KG1 (cell line): ENCODE results near the gene DENND2A.
"Not testable (repeated sequence)": the region's sequence is repeated elsewhere in the genome, so short reads cannot be mapped to it uniquely, and the experiment has no call there.

Source experiments
- DNase-seq: peaks from one replicate; lab custom pipeline; 2025; lab: John Stamatoyannopoulos, UW

DENND2A gene

DNA sequence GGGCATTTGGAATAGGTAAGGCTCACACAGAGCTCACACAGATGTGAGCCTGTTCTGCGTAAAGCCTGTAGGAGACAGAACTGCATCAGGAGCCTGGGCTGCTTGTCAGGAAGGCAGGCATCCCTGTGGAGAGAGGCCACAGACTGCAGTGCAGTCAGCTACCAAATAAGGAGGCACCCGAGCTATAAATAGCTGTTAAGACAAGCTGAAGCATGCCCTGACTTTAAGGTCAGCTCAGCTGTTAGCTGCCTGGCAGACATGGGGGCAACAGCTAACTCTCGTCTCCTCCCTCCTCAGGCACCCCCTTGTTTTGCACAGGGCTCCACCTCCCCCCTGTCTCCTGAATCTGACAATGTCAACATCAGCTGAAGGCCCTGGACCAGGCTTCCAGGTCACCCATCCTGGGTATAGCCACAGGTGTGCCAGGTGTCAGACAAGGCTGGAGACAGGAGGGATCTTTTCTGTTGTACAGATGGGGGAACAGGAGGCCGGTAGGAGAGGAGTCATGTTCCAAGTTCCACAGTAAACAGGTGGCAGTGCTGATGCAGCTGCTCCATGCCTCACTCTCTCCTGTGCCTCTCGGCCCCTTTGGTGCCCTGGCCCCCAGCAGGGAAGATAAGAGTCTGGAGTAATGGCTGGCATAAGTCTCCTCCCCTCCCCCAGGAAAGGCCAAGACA, 133.7 kb downstream of the DENND2A start:
- DNase-seq = no peak

DNA sequence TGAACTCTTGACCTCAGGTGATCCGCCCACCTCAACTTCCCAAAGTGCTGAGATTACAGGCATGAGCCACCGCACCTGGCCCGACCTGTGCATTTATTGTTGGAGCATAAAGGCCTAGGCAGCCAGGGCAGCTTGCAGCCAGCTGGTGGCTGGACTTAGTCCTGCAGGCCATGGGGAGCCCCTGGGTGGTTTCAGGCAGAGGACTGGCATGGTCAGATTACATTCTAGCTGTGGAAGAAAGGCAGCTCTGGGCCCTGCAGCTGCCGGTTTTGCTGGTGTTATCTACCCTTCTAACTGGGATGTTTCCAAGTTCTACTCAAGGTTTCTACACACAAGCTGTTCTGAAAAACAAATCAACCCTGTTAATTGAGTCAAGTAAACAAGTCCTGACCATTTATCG, 138.6 kb downstream of the DENND2A start:
- no peak for DNase-seq

DNA sequence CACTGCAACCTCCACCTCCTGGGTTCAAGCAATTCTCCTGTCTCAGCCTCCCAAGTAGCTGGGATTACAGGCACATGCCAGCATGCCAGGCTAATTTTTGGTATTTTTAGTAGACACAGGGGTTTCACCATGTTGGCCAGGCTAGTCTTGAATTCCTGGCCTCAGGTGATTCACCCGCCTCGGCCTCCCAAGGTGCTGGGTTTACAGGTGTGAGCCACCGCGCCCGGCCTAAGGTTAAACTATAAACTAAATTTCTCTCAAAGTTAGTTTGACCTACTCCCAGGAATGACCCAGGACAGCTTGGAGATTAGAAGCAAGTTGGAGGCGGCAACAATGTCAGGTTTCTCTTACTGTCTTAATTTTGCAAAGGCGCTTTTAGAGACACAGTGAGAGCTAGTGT, 142.8 kb downstream of the DENND2A start:
- not testable (repeated sequence) for DNase-seq

DNA sequence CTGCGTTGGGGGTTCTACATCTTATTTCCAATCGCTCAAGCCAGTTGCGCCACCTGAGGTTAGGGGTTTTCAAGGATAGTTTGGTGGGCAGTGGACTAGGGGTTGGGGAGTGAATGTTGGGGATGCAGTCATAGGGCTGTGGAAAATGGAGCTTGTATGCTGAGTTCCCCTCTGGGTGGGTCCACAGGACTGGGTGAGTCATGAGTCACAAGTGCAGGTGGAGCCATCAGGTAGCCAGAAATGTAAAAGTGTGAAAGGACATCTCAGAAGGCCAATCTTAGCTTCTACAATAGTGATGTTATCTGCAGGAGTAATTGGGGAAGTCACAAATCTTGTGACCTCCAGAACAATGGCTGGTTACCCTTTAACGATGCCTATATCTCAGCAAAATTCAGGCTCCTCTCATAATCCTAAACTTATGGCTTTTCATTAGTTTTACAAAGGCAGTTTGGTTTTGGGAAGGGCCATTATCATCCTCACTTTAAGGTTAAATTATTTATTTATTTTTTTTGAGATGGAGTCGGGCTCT, 143.3 kb downstream of the DENND2A start:
- DNase-seq = no peak

DNA sequence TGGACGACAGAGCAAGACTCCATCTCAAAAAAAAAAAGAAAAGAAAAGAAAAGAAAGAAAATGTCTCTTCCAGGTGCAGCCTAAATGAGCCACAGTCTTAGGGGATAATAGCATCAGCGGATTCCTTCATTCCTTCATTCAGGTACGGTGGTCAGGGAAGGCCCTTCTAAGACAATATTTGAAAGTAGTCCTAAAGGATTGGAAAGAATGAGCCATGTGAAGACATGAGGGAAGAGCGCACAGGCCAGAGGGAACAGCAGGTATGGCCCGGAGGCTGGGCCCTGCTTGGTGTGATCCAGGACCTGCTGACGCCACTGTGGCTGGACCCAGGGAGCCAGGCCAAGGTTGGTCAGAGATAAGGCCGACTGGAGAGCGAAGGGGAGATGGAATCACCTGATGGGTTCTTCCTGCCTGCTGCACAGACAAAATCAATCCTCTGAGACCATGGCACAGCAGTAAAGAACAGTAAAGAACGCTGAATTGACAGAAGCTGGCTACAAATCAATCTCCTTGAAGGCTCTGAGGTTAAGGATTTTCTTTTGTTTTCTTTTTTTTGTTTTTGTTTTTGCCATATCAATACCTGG, 145.0 kb downstream of the DENND2A start:
- DNase-seq = no peak

DNA sequence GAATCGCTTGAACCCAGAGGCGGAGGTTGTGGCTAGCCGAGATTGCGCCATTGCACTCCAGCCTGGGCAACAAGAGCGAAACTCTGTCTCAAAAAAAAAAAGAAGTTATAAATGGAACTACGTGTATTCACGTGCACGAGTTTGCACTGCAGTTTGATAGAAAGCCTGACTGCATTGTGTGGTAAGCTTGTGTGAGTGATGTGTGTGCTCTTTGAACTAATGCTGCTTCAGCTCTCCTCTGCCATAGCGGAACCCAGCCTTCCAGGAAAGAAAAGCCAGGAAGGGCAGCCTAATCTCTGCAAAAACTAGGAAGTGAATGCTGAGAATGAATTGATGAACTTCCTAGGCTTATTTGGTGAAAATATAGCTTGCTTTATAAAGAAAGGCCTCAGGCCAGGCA, 145.7 kb downstream of the DENND2A start:
- no peak for DNase-seq

DNA sequence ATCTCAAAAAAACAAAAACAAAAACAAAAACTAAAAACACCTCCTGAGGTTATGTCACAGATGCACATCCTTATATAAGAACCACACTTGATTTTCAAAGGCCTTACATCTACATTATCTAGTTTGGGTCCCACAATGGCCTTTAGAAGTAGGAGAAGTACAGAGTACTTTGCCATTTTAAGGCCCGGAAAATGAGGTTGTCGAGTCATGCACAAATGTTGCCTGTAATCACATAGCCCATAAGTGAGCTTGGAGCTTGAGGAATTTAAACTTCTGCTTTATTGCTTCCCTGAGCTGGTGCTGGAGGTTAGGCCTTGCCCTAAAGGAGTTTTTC, 151.6 kb downstream of the DENND2A start:
- no peak for DNase-seq

DNA sequence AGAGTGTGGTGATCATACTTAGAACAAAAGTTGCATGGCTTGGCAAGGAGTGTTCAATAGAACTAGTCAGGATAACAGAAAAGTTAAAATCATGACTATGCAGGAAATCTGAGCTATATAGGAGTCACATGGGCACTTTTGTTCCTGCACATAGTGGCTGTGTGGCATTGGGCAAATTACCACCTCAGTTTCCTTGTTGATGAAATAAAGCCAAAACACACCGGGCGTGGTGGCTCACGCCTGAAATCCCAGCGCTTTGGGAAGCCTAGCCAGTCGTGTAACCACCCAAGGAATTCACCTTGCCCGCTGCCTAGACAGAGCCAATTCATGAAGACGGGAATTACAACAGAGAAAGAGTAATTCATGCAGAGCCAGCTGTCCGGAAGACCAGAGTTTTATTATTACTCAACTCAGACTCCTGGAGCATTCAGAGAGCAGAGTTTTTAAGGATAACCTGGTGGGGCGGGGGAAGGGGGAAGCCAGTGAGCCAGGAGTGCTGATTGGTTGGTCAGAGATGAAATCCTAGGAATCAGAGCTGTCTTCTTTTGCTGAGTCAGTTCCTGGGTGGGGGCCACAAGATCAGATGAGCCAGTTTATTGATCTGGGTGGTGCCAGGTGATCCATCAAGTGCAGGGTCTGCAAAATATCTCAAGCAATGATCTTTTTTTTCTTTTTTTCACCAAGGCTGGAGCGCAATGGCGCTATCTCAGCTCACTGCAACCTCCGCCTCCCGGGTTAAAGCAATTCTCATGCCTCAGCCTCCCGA, 154.9 kb downstream of the DENND2A start:
- no peak for DNase-seq

DNA sequence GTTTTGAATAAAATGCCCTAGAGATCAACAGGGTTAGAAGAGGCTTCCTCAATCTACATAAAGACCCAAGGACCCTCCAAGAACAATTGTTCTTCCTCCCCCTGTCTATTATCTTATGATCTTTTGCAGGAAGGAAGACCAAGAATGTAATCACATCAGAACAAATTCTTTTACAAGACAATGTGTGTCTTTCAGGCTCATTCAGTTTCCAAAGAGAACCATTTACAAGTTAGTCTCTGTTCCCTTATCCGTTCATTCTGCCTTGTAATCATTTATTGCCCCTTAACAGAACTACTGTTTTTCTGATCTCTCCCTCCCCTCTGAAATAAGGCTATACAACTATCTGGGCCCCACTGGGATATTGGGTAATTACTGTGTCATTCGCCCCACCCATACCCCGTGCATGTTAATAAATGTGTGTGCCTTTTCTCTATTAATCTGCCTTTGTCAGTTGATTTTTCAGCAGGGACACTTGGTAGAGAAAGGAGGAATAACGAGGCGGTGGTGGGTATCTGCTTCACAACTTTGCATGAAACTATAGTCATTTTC, 155.6 kb downstream of the DENND2A start:
- no peak for DNase-seq

DNA sequence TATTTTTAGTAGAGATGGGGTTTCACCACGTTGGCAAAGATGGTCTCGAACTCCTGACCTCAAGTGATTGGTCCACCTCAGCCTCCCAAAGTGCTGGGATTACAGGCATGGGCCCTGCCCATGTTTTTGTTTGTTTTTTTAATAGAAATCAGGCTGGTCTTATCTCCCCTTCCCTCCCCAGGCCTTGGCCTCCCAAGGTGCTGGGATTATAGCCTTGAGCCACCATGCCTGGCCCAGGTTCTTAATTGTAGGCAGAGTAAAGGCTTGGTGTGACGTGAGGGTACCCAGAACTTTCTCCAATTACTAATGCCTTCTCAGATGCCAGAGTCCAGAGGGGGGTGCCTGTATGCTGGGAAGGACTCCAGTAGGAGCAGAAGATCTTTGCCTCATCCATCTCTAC, 156.1 kb downstream of the DENND2A start:
- DNase-seq = no peak

DNA sequence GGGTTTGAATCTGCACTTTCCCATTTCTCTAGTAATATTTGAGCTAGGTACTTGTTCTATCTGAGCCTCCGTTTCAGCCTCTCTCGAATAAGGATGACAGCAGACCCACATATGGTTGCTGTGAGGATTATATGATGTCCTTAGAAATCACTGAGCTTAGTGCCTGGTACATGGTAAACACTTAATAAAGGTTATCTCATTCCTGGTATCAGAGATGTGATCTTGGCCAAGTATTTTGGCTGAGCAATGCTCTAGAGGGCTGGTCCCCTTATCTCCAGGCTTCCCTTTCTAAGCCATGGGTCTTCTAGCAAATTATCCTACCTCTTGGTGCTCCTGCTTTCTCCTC, 160.9 kb downstream of the DENND2A start:
- no peak for DNase-seq

DNA sequence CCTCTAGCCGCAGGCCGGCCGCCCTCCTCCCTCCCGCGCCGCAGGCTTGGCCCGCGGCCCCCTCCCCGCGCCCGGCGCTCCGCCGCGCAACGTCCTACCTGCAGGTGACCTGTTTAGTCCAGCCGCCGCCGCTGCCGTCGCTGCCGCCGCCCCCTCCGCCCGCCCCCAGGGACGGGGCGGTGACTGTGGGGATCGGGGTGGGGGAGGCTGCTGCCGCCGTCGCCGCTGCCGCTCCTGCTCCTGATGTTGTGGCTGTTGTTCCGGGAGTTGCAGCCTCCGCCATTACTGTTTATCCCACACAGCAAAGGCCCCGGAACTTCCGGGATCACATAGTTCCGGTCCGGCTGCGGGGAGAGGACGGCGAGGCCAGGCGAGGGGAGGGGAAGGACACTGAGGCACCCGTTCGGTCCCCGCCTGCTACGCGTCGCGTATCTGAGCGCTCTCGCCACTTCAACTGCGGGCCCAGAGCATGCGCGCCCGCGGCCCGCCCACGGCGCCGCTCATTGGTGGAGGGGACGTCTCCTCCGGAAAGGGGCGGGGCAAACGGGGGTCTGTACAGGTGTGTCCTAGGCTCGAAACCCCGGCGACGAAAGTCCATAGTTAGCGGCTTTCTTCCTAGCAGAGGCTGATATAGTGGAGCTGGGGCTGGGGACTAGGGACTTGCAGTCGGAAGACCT, 161.4 kb downstream of the DENND2A start, which contains the start of gene MKRN1:
MKRN1 (minus strand) TSS at position 444 of the 677 bp plus-strand sequence; CDS start at position 283, 161 bp downstream.
- peak; percentile 33 for DNase-seq

DNA sequence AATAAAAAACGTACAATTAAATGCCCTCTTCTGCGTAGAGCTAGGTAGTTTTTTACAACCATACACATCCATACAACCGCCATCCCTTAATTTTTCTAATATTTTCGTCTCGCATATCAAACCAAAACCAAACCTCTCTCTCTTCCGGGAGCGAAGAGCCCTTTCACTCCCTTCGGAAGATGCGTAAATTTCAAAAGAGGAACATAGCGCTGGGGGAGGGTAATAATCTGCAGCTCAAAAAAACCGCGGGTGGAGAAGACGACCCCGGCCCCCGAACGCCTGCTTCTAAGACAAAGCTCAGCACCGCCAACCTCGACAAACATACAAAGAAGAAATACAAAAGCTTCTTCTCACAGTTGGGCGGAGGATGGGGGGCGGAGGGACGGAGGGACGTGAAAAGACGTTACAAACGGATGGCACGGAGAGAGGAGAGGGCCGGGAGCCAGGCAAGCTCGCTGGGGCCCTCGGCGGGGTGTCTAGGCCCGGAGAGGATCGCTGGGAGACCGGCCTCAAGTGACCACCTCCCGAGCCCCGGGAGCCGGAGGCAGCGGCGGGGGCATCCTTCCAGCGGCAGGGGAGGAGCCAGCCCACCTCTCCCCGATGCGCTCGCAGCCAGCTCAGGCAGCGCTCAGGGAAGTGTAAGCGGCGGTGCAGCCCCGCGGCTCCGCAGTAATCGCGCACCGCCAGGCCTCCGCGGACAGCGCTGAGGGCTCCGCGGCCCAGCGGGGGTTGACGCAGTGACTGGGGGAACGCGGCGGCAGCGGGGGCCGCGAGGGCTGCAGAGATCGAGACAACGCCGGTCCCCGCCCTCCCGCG, 162.2 kb downstream of the DENND2A start:
- DNase-seq = peak; percentile 9

DNA sequence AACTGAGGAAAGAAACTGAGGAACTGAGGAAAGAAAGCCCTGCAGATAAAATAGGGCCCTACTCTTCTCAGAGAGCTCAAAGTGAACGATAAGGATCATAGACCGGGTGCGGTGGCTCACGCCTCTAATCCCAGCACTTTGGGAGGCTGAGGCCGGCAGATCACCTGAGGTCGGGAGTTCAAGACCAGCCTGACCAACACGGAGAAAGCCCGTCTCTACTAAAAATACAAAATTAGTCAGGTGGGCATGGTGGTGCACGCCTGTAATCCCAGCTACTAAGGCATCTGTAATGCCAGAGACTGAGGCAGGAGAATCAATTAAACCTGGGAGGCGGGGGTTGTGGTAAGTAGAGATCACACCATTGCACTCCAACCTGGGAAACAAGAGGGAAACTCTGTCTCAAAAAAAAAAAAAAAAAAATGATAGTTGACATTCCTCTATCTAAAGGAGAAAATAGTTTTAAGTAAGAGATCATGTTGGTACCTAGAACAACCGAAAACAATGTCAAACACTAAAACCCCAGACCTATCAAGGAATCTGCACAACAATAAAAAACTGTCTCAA, 163.8 kb downstream of the DENND2A start:
- DNase-seq = no peak

DNA sequence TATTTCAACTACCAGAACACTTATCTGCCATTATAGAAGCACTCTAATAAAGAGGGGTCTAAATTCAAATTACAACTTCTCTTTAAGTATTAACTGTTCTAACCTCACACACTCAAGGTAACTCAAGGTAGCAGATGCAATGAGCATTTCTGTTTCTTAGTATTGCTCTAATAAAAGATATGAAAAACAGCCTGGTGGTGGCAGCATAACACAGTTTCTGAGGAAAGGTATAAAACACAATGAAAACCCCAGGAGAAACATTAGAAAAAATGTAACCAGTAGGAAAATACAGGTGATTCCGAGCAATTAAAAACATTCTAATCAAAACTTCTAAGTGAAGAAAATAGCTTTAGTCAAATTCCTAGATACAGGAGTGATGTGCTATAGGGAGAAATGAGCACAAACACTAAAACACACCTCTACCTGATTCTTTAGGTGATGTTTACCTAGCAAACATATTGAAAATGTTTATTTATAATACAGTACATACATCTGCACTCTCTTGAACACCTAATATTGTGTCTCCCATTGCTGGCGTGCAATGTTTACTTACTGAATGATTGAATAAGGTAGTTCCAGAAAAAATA, 164.8 kb downstream of the DENND2A start:
- peak; percentile 0 for DNase-seq
